HG03097 (cell line): ENCODE results near the gene XPO1.

ENCODE experiments used
- ATAC-seq: cut with Tn5 transposase; IDR thresholded peaks from one replicate; pipeline ENCODE4 v1.9.1; 2021; ENCODE audit not compliant: unreplicated experiment, low FRiP score

The XPO1 gene

DNA sequence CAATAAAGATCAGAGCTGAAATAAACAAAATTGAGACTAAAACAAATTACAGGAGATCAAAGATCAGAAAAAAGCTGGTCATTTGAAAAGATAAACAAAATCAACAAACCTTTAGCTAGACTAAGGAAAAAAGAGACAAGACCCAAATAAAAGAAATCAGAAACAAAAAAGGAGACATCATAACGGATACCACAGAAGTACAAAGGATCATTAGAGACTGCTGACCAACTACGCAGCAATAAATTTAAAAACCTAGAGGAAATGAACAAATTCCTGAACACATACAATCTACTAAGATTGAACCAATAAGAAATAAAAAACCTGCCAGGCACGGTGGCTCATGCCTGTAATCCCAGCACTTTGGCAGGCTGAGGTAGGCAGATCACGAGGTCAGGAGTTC is 101.0 kb downstream of the XPO1 start:
- ATAC-seq, result no peak

DNA sequence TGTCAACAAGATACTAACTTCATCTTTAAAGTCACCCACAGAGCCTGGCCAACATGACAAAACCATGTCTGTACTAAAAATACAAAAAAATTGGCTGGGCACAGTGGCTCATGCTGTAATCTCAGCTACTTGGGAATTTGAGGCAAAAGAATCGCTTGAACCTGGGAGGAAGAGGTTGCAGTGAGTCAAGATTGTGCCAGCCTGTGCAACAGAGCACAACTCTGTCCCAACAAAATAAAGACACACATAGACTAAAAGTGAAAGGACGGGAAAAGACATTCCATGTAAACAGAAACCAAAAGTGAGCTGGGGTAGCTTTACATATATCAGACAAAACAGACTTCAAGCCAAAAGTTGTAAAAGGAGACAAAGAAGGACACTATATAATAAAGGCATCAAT is 102.1 kb downstream of the XPO1 start:
- no peak for ATAC-seq

DNA sequence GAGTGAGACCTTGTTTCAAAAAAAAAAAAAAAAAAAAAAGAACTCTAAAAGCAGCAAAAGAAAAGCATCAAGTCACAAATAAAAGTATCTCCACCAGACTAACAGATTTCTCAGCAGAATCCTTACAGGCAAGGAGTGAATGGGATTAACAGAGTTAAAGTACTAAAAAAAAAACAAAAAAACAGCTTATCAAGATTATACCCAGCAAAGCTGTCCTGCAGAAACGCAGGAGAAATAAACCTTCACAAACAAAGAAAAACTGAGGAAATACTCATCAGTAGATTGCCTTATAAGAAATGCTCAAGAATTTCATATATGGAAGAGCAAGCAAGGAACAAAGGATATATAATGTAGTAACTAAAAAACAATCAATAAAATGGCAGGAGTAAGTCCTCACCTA is 102.9 kb downstream of the XPO1 start:
- no peak for ATAC-seq

DNA sequence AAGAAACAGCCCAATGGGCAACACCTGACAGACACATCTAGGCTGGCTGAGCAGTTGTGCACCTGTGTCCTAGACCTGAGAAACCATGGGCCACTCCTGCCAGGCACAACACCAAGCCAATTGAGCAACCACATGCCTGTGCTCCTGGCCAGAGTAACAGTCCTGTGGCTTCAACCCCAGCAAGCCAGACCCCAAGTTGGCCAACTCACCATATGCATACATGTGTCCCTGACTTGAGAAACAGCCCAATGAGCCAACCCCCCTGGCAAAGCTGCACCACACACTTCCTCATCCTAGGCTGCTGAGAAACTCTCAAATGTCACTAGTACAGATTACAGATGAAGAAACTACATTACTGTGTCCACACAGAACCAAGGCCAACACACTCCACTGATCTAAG is 103.8 kb downstream of the XPO1 start:
- ATAC-seq, result no peak

DNA sequence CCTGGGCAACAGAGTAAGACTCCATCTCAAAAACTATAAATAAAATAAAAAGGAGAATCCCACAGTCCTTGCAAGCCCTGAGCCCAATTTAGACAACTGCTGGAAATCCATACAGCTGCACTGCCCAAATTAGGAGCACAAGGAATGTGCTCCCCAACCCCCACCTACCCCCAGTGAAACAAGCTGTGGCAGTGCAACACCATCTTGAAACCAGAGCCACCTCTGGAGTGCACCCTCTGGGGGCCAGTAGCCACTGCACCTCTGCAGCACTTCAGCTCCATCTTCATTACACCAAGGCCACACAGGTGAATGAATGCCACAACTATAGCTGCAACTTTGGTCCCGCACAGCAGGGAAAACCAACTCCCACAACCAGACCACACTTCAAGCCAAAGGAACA is 104.5 kb downstream of the XPO1 start:
- no peak for ATAC-seq

DNA sequence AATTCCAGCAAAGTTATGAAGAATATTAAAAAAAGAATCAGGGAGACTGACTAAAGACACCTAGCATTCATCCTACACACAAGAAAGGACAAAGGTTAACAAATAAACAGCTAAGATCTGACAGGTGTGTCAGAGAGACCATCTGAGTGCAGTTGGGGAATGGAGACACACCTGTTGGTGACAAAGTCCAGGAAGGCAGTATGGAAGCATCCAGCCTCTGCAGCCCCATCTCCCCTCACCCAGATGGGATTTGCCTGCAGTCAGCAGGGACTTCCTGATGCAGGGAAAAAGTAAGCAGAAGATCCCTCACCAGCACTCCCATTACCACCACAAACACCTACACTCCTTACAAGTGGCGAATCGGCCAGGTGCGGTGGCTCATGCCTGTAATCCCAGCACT is 105.2 kb downstream of the XPO1 start:
- ATAC-seq, result no peak

DNA sequence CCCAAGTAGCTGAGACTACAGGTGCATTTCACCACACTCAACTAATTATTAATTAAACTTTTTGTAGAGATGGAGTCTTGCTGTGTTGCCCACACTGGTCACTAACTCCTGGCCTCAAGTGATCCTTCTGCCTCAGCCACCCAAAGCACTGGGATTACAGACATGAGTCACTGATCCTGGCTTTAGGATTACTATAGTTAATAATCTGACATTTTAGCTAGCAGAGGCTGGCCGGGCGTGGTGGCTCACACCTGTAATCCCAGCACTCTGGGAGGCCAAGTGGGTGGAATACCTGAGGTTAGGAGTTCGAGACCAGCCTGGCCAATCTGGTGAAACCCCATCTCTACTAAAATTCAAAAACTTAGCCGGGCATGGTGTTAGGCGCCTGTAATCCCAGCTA is 106.8 kb downstream of the XPO1 start:
- ATAC-seq, result no peak
